ENCODE results near the gene OSBPL10. TPM values are rescaled to one million over a fixed set of nuclear protein-coding genes. Genes with fewer than 3 reads are reported as not detected.

Gene OSBPL10
- total RNA-seq, 1 donor from 2014 or later: 20.1 TPM

GRCh38 chr3:31753050-31753425 lies 228.0 kb downstream of the OSBPL10 start:
- no peak overlapping the region for H3K4me3 ChIP-seq (ENCODE audit: low read depth, low read length)
- DNase-seq (ENCODE audit: low read depth): no peak
- no peaks in the 10 kb centered on the region for H3K36me3 ChIP-seq (ENCODE audit: control insufficient read depth, insufficient read depth, low read length)
- TF ChIP-seq, protein P1, sequence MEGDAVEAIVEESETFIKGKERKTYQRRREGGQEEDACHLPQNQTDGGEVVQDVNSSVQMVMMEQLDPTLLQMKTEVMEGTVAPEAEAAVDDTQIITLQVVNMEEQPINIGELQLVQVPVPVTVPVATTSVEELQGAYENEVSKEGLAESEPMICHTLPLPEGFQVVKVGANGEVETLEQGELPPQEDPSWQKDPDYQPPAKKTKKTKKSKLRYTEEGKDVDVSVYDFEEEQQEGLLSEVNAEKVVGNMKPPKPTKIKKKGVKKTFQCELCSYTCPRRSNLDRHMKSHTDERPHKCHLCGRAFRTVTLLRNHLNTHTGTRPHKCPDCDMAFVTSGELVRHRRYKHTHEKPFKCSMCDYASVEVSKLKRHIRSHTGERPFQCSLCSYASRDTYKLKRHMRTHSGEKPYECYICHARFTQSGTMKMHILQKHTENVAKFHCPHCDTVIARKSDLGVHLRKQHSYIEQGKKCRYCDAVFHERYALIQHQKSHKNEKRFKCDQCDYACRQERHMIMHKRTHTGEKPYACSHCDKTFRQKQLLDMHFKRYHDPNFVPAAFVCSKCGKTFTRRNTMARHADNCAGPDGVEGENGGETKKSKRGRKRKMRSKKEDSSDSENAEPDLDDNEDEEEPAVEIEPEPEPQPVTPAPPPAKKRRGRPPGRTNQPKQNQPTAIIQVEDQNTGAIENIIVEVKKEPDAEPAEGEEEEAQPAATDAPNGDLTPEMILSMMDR (IDR thresholded peaks at IDR 0.05; ENCODE audit: insufficient read depth, low read length, poor library complexity, severe bottlenecking): no peak
- H3K27me3 ChIP-seq (ENCODE audit: control insufficient read depth, insufficient read depth, low read length): no peaks in the 10 kb centered on the region

DNA sequence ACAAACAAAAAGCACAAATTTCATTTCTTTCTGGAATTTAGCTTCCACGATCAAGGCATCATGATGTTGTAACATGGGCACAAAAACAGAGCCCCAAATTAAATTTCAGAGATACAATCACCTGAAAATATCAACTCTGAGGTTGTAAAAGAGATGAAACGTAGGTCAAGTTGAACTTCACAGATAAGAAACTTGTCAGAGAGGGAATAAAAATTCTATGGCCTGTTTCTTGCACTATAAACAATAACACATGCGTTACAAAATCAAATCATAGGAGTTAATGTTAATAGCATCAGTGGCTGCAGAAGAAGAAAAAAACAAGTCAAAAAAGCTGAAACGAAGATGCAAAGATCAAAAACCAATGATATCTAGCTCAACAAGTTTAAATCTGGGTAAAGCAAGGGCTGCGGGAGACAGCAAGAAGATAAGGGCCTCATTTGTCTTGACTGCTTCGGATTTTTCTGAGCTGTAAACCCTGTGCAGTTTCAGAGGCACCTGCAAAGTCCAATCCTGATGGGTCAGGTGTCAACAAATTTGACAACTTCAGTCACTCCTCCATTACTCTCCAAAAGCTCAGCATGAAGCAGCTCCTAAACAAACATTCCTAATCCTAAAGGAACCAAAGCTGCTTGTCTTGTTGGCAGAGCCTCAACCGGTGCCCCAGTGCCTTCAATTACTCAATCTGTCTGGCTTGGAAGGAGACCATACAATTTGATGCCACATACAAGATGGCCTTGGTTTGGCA lies 228.6 kb downstream of the OSBPL10 start:
- TF ChIP-seq, protein P1 (IDR thresholded peaks at IDR 0.05; ENCODE audit: insufficient read depth, low read length, poor library complexity, severe bottlenecking): no peak
- Histone ChIP-seq H3K36me3 (ENCODE audit: control insufficient read depth, insufficient read depth, low read length) (no peaks in the 10 kb centered on the region), H3K27me3 (ENCODE audit: control insufficient read depth, insufficient read depth, low read length) (no peaks in the 10 kb centered on the region), H3K4me3 (ENCODE audit: low read depth, low read length) (no peak overlapping the region)
- no peak for DNase-seq (ENCODE audit: low read depth)

DNA sequence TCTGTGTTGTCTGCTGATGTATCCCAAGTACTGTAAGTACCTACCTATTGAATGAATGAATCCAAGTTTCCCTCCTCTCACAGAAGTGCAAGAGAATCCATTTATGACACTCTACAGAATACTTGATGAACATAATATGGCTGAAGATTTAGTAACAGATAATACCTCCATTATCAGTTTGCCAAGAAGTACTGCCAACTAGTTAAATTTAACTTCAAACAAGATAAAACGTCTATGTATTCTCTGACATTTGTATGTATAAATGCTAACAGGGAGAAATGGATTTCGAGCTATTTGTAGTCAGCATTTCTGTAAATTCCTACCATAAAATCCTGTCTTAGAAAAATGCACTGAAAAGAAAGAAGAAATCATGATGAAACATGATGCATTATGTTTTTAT lies 230.7 kb downstream of the OSBPL10 start:
- Histone ChIP-seq H3K36me3 (ENCODE audit: control insufficient read depth, insufficient read depth, low read length) (no peaks in the 10 kb centered on the region), H3K27me3 (ENCODE audit: control insufficient read depth, insufficient read depth, low read length) (no peaks in the 10 kb centered on the region), H3K4me3 (ENCODE audit: low read depth, low read length) (no peak overlapping the region)
- TF ChIP-seq, protein P1 (IDR thresholded peaks at IDR 0.05; ENCODE audit: insufficient read depth, low read length, poor library complexity, severe bottlenecking): no peak
- DNase-seq (ENCODE audit: low read depth): no peak

DNA sequence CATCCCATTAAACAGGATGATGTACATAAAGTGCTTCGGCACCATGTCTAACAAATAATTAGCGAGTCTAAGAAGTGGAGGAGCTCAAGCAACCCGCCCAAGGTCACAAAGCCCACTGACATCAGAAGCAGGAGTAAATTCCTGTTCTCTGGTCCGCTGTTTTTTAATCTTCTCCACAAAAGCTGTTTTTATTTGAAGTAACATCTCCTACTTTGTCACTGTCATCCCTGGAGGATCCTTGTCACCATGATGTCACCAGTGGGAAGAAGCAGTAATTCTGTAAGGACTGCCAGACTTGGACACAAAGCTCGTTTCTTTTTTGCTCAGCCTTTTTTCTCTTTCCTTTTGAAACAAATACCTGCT lies 232.1 kb downstream of the OSBPL10 start:
- Histone ChIP-seq H3K27me3 (ENCODE audit: control insufficient read depth, insufficient read depth, low read length) (no peaks in the 10 kb centered on the region), H3K36me3 (ENCODE audit: control insufficient read depth, insufficient read depth, low read length) (no peaks in the 10 kb centered on the region), H3K4me3 (ENCODE audit: low read depth, low read length) (no peak overlapping the region)
- TF ChIP-seq, protein P1 (IDR thresholded peaks at IDR 0.05; ENCODE audit: insufficient read depth, low read length, poor library complexity, severe bottlenecking): no peak
- DNase-seq (ENCODE audit: low read depth): no peak

DNA sequence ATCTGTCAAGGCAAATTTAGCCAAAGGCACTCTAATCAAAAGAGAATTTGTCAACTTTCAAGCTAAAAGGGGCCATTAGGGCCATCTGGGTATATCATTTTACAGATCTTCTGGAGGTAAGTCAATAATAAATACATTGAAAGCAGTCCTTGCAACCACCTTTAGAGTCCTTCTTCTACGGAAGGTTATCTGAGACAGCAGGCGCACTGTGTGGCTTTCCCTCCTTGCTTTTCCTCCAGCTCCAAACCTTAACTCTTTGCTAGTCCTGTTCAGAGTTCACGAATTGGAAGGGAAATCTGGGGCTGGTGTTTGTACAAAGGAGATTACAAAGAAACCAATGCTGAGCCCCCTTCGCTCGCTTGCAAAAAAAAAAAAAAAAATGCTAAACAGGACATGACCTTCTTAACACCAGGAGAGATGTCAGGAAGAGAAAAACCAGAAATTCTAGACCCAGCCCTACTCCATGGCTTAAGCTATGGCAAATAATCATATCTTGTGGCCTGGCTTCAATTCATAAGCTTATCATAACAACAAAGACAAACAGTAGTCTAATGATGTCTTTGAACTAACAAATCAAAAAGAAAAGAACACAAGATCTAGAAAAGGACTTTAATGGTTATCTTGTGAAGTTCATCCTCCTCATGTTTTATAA lies 232.7 kb downstream of the OSBPL10 start:
- DNase-seq (ENCODE audit: low read depth): no peak
- Histone ChIP-seq H3K36me3 (ENCODE audit: control insufficient read depth, insufficient read depth, low read length) (no peaks in the 10 kb centered on the region), H3K4me3 (ENCODE audit: low read depth, low read length) (no peak overlapping the region), H3K27me3 (ENCODE audit: control insufficient read depth, insufficient read depth, low read length) (no peaks in the 10 kb centered on the region)
- TF ChIP-seq, protein P1 (IDR thresholded peaks at IDR 0.05; ENCODE audit: insufficient read depth, low read length, poor library complexity, severe bottlenecking): no peak

All from kidney epithelial cell (primary cell).